Colonic mucosa (tissue), 4 donors: Measurements from ENCODE around the gene ABI1. TPM values are rescaled to one million over a fixed set of nuclear protein-coding genes. Genes with fewer than 3 reads are reported as not detected.
A peak's percentile ranks its signal among the peaks of the same experiment; 100 is the strongest.

Experiments used
- DNase-seq: peaks from one replicate; pipeline ENCODE4 v3.0.0-alpha.2; 2020
- H3K27ac ChIP-seq: fragments of 200-600 bp; one replicate; pipeline ENCODE4 v1.8.0; 2021
- H3K27me3 ChIP-seq: fragments of 200-600 bp; one replicate; pipeline ENCODE4 v1.8.0; 2021
- H3K36me3 ChIP-seq: fragments of 200-600 bp; one replicate; pipeline ENCODE4 v1.8.0; 2021
- H3K4me1 ChIP-seq: fragments of 200-600 bp; one replicate; pipeline ENCODE4 v1.8.0; 2021; ENCODE audit warnings: mild to moderate bottlenecking
- H3K4me3 ChIP-seq: fragments of 200-600 bp; one replicate; pipeline ENCODE4 v1.8.0; 2021
- H3K9ac ChIP-seq, 2 donors: one replicate each; pipeline ENCODE4 v1.7.0; 2013; ENCODE audit warnings: control low read depth in 2 of 2, low read depth in 2 of 2, low read length in 2 of 2
- H3K9me3 ChIP-seq: fragments of 200-600 bp; one replicate; pipeline ENCODE4 v1.8.0; 2021
- intact Hi-C: fragments of 100-400 bp; cut with DNase I; formaldehyde crosslinking; loops from one replicate; pipeline ENCODE4 v1.14.1; 2022
- total RNA-seq, 2 donors: library from RNA; stranded (reverse); fragmentation: NEBNext Ultra II Directional in 1 of 2; extraction: Animal tissue kit (Norgen Biotek cat#: 25700) in 1 of 2; gene quantifications; one replicate each; pipeline ENCODE4 v1.2.1, GENCODE V29; 2021
- TF ChIP-seq, protein P1 (sequence below): fragments of 200-600 bp; IDR thresholded peaks from one replicate; pipeline ENCODE4 v1.8.0; 2022; ENCODE audit warnings: antibody characterized with exemption, mild to moderate bottlenecking
- donor health status: healthy.
- donor health status: DM: no; HTN: no; CAD: no.
- donor health status: DM: no; HTN: no; CAD: no.

The ABI1 gene
- total RNA-seq, 2 donors from 2014 or later = 45.6 to 65.3 TPM

- TF ChIP-seq, protein P1, sequence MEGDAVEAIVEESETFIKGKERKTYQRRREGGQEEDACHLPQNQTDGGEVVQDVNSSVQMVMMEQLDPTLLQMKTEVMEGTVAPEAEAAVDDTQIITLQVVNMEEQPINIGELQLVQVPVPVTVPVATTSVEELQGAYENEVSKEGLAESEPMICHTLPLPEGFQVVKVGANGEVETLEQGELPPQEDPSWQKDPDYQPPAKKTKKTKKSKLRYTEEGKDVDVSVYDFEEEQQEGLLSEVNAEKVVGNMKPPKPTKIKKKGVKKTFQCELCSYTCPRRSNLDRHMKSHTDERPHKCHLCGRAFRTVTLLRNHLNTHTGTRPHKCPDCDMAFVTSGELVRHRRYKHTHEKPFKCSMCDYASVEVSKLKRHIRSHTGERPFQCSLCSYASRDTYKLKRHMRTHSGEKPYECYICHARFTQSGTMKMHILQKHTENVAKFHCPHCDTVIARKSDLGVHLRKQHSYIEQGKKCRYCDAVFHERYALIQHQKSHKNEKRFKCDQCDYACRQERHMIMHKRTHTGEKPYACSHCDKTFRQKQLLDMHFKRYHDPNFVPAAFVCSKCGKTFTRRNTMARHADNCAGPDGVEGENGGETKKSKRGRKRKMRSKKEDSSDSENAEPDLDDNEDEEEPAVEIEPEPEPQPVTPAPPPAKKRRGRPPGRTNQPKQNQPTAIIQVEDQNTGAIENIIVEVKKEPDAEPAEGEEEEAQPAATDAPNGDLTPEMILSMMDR = no peak
- H3K9me3 ChIP-seq = no peaks in the 10 kb centered on the region
- H3K4me3 ChIP-seq = no peak overlapping the region
- no peak overlapping the region for H3K27ac ChIP-seq
- intact Hi-C loops = no loop called here
- H3K27me3 ChIP-seq = no peaks in the 10 kb centered on the region
- H3K4me1 ChIP-seq = no peaks in the 10 kb centered on the region
- H3K36me3 ChIP-seq = no peaks in the 10 kb centered on the region
- no peak for DNase-seq
- H3K9ac ChIP-seq = no peak overlapping the region
Measured at GRCh38 chr10:26738301-26738911, 122.4 kb downstream of the ABI1 start.

DNA sequence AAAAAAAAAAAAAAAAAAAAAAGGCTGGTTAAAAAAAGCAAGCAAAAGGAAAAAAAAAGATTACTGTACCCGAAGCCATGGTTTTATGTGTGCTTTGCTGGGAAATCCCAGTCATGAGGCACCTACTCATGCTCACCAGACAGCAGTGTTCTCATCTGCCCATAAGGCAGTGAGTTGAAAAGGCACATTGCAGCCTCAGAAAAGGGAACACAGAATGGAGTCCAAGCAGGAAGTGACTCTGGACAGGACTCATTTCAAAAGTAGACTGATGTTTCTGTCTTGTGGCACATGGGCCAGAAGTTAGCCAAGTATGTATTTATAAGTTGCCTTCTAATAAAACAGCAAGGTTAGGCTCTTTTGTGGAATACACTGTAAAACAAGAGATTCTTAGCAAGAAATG lies 123.0 kb downstream of the ABI1 start:
- Histone ChIP-seq H3K4me1 (no peaks in the 10 kb centered on the region), H3K9ac (no peak overlapping the region), H3K4me3 (no peak overlapping the region), H3K36me3 (no peaks in the 10 kb centered on the region), H3K27ac (no peak overlapping the region), H3K9me3 (no peaks in the 10 kb centered on the region), H3K27me3 (no peaks in the 10 kb centered on the region)
- TF ChIP-seq, protein P1 = no peak
- intact Hi-C loops = no loop called here
- DNase-seq = no peak

DNA sequence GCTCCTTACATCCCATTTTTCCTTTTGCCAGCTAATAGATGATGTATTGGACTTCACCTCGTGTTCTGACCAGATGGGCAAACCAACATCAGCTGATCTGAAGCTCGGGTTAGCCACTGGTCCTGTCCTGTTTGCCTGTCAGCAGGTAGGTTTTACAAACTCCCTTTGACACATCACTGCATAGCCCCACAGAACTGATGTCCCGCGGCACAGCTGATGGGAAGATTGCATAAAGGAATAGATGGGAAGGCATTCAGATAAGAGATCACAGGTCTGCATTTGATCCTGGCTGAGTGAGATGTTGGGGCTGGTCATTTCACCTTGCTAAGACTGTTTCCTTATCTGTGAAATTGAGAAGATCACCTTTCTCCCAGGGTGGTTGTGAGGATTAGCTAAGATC lies 125.3 kb downstream of the ABI1 start:
- Histone ChIP-seq H3K4me1 (no peaks in the 10 kb centered on the region), H3K9me3 (no peaks in the 10 kb centered on the region), H3K27ac (no peak overlapping the region), H3K36me3 (no peaks in the 10 kb centered on the region), H3K9ac (no peak overlapping the region), H3K27me3 (no peaks in the 10 kb centered on the region), H3K4me3 (no peak overlapping the region)
- no peak for DNase-seq
- intact Hi-C loops = no loop called here
- TF ChIP-seq, protein P1 = no peak

DNA sequence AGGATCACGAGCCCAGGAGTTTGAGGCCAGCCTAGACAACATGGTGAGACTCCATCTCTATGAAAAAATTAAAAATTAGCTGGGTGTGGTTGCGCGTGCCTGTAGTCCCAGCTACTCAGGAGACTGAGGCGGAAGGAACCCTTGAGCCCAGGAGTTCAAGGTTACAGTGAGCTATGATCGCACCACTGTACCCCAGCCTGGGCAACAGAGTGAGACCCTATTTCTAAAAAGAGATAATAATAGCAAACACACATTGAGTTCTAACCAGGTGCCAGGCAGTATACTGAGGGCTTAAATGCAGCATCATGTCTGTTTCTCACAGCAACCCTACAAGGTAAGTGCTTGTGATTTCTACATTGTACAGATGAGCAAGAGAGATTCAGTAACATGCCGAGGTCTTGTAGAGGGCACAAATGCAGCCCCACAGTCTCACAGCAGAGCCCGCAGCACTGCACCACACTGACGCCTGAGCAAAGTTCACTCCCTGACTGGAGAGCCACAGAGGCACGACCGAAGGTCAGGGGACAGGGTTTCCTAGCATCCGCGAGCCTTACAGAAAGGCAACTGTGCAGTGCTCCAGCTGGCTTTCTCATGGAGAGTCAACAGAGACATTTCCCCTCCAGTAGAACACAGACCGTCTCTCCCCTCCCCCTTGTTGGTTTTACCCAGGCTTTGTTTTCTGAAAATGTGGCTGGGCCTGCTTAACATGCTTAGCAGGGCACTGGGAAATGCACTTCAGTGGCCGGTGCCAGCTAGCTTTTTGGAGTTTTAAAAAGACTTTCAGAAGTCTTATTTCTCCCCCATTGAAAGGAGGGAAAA lies 126.8 kb downstream of the ABI1 start:
- Histone ChIP-seq H3K36me3 (no peaks in the 10 kb centered on the region), H3K9me3 (no peaks in the 10 kb centered on the region), H3K9ac (no peak overlapping the region), H3K4me3 (no peak overlapping the region), H3K27ac (no peak overlapping the region), H3K4me1 (no peaks in the 10 kb centered on the region), H3K27me3 (no peaks in the 10 kb centered on the region)
- TF ChIP-seq, protein P1 = no peak
- intact Hi-C loops = no loop called here
- peak; percentile 46 for DNase-seq

- Histone ChIP-seq H3K27ac (no peak overlapping the region), H3K9me3 (no peaks in the 10 kb centered on the region), H3K4me1 (no peaks in the 10 kb centered on the region), H3K9ac (no peak overlapping the region), H3K4me3 (no peak overlapping the region), H3K36me3 (no peaks in the 10 kb centered on the region), H3K27me3 (no peaks in the 10 kb centered on the region)
- DNase-seq = no peak
- intact Hi-C loops = no loop called here
- TF ChIP-seq, protein P1 = no peak
Measured at GRCh38 chr10:26730552-26730951, 130.2 kb downstream of the ABI1 start.
